DND-41 (cell line): Measurements from ENCODE around the gene TFDP2.

Experiments used
- CTCF ChIP-seq: IDR thresholded peaks from 2 replicates; pipeline ENCODE4 v1.5.1; 2012; ENCODE audit warnings: borderline replicate concordance, low read length, moderate library complexity, mild to moderate bottlenecking; ENCODE audit not compliant: poor library complexity, severe bottlenecking; ENCODE audit errors: extremely low read depth
- EZH2 ChIP-seq: IDR thresholded peaks from 3 replicates; pipeline ENCODE4 v1.6.1; 2012; ENCODE audit warnings: borderline replicate concordance, low read depth, mild to moderate bottlenecking, moderate library complexity, low read length, inconsistent platforms; ENCODE audit not compliant: severe bottlenecking

- TF ChIP-seq CTCF (no peak), EZH2 (no peak)
Measured at GRCh38 chr3:141933421-141934300, 215.7 kb downstream of the TFDP2 start.
